ENCODE results near the gene BUD13. TPM values are rescaled to one million over a fixed set of nuclear protein-coding genes. Genes with fewer than 3 reads are reported as not detected.

BUD13 gene
- total RNA-seq, 1 donor from 2014 or later = 11.6 TPM

- no peak for DNase-seq (ENCODE audit: extremely low read depth, low read depth, low spot score)
Observed at GRCh38 chr11:116792869-116793771, 20.3 kb upstream of the BUD13 start.

GRCh38 chr11:116792144-116792868 lies 19.5 kb upstream of the BUD13 start:
- DNase-seq (ENCODE audit: extremely low read depth, low read depth, low spot score) = no peak

- no peak for DNase-seq (ENCODE audit: extremely low read depth, low read depth, low spot score)
Observed at GRCh38 chr11:116791813-116792143, 19.0 kb upstream of the BUD13 start, which contains the start of gene APOA5. TSS of gene APOA5 (minus strand) at chr11:116791879. CDS start at chr11:116791860, 19 bp downstream.

DNA sequence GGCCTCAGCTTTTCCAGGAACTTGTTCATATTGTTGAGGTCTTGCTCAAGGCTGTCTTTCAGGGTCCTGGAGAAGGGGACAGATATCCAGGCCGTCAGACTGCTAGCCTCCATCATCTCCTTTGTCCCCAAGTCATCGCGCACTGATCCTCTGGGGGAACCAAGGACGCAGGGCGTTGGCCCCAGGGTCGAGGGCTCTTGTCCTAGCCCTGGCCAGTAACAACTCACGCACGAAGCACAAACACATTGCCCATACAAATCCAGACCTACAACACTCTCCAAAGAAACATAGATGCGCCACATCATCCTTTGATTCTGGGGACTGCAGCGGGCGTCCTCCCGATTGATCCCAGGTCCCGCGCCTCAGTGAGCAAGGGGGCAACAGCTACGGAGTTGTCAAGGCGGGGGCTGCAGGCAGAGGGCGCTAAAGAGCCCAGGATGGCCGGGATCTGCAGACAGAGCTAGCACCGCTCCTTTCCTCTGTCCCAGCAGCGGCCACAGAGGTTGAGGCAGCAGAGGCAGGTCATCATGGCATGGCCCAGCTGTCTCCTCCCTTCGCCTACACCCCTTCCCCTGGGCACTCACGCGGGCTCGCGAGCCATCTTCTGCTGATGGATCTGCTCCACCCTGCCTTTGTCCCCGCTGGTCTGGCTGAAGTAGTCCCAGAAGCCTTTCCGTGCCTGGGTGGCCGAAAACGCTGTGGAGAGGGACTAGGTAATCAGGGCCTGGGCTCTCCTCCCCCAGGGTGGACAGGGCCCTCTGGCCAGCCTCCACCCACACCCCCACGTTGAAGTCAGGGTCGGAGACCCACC lies 18.4 kb upstream of the BUD13 start:
- no peak for DNase-seq (ENCODE audit: extremely low read depth, low read depth, low spot score)

DNA sequence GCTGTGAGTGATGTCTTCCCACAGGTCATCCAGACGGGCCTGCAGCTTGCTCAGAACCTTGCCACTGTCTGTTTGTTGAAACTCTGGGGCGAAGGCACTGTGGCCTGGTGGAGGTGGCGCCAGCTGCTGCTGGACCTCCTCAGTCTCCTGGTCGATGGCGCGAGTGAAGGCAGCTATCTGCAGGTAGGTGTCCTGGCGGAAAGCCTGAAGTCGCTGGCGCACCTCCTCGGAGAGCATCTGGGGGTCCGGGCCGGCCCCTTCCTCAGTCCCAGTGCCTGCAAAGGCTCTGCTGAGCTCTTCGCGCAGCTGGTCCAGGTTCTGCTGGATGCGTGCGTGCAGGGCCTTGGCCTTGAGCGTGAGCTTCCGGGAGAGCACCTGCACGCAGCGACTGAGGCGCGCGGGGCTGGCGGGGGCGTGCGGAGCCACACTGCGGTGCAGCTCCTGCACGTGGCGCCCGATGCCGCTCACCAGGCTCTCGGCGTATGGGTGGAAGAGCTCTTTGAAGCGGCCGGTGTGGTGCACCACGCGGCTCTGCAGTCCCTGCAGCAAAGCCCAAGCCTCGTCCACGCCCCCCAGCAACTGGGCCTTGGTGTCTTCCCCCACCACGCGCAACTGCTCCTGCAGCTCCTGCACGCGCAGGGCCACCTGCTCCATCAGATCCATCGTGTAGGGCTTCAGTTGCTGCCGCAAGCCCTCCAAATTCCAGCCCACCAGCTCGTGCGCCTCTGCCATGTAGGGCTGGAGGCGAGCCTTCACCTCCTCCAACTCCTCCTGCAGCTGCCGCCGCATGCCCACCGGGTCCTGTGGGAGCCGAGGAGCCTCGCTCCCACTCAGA lies 17.6 kb upstream of the BUD13 start:
- DNase-seq (ENCODE audit: extremely low read depth, low read depth, low spot score) = no peak

GRCh38 chr11:116788975-116789374 lies 16.2 kb upstream of the BUD13 start:
- DNase-seq (ENCODE audit: extremely low read depth, low read depth, low spot score) = no peak

DNA sequence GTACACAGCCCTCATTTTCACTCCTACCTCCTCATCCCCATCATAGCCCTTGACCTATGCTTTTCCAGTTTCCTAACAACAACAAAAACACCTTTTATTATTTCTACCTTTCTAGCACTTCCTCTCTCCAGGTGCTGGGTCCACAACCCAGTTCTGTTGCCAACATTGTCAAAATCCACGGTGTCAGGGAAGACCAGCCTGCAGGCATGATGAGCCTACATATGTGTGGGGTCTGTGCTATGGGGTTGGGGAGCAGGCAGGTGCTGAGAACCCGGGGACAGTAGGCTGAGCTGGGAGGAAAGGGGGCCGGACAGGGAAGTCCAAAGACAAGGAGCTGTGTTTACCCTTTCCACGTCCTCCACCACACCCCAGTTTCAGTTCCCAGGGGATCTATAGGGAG lies 15.7 kb upstream of the BUD13 start:
- DNase-seq (ENCODE audit: extremely low read depth, low read depth, low spot score) = no peak

DNA sequence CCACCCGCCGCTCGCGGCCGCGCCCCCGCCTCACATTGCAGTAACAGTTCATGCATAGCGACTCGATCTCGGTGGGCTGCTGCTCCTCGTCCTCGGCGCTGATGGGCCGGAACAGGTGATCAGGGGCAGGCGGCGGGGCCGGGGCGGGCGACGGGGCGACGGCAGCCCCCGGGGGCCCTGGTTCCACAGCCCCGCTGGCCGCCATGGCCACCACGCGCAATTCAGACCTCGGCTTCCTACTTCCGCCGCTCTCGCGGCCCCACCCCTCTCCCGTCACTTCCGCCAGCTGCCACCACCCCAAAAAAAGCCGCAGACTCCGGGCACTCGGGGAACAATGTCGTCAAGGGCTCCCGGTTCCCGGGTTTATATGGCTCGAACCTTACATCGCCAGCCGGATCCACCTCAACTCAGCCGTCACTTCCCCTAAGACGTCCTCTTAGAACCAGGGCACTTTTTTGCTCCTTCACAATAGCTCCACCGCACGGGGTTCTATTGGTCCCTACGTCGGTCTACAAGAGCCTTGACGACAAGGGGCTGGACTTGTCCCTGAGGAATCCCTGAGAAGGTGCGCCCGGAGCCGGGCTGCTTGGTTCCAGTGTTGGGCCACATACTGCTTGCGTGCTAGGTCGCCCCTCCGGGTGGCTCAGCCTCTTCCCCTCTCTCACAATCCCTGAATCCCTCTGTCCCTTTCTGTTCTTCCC lies 15.1 kb upstream of the BUD13 start, which contains the start of gene ZPR1:
ZPR1 (minus strand) TSS at position 238 of the 701 bp plus-strand sequence; CDS start at position 205, 33 bp downstream.
- DNase-seq (ENCODE audit: extremely low read depth, low read depth, low spot score) = no peak

GRCh38 chr11:116787436-116787785 lies 14.6 kb upstream of the BUD13 start:
- no peak for DNase-seq (ENCODE audit: extremely low read depth, low read depth, low spot score)

DNA sequence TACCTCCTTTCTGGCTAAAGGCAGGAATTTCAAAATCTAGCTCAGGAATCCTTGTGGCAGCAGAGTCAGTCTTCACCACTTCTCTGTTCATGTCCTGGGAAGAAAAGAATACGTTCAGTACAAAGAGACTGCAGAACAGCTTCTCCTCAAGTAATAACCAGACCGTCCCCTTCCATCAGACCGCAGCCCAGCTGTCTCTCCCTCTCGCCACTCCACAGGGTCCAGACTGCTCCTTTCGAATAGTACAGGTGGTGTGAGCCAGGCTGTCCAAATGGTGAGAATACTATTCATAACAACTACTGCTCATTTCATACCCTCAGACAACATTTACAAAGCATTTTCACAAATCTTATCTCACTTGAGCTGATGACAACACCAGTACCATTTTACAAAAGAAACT lies 14.2 kb upstream of the BUD13 start:
- no peak for DNase-seq (ENCODE audit: extremely low read depth, low read depth, low spot score)

DNA sequence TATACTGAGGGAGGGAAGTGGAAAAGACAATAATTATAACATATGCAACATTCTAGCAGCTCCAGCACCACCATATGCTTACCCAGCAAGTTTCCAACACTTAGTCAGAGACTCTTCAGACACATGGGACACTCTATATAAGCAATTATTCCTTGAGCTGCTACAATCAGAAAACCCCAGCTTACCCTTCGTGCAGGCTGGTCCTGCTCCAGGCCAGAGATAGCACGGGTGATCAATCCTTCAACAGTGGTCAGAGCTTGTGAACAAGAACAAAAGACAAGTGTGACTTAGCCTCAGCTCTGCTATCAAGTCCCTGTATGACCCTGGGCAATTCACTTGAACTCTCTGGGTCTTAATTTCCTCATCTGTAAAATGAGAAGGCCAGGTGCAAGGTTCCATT lies 13.5 kb upstream of the BUD13 start:
- no peak for DNase-seq (ENCODE audit: extremely low read depth, low read depth, low spot score)

- no peak for DNase-seq (ENCODE audit: extremely low read depth, low read depth, low spot score)
Observed at GRCh38 chr11:116782728-116783127, 9.9 kb upstream of the BUD13 start.

DNA sequence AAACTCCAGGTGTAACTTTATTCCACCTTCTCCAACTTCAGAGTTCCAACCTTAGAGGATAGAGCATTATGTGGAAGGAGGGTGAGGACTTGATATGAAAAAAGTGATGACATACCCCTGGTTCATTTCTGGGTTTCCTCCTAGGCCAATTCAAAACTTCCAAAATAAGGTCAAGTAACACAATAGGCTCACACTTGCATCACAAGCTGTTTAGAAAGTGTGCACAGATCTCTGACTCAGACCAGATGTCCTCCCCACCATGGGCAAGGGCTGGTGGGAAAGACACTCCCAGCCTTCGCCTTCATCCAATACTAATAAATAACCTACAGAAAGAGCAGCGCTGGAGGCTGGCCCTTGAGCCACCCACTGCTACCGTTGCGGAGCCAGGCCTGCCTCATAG lies 5.8 kb upstream of the BUD13 start:
- DNase-seq (ENCODE audit: extremely low read depth, low read depth, low spot score) = no peak

DNA sequence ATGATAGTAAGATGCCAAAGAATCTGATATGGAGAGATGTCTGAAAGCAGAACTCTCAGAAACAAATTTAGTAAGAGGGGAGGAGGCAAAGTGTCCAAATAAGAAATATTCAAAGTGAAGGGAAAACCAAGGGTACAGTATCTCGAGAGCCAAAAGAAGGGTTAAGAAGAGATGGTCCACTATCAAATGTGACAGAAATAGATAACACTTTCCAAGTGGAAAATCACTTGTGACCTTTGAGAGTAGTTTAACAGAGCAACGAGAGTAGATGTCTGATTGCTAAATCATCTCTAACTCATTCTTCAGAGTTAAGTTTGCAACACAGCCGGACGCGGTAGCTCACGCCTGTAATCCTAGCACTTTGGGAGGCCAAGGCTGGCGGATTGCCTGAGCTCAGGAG lies 4.3 kb upstream of the BUD13 start:
- DNase-seq (ENCODE audit: extremely low read depth, low read depth, low spot score) = no peak

- no peak for DNase-seq (ENCODE audit: extremely low read depth, low read depth, low spot score)
Observed at GRCh38 chr11:116776522-116776984, 3.8 kb upstream of the BUD13 start.

DNA sequence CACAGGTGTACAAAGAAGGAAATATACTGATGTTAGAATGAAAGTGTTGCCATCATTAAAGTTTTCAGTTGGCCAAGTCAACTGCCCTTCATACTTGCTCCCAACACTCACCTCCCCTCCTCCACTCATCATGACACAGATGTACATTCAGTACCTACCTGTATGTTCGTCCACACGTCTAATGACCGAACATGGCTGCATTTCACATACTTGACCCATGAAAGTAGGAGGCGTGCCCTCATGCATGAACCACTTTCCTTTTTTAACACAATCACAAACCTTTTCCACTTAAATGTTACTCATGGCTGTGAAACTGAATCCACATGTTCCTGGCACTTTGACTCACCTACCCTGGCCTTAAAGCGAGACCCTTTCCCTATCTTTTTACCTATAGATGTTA lies 3.2 kb upstream of the BUD13 start:
- DNase-seq (ENCODE audit: extremely low read depth, low read depth, low spot score) = no peak

DNA sequence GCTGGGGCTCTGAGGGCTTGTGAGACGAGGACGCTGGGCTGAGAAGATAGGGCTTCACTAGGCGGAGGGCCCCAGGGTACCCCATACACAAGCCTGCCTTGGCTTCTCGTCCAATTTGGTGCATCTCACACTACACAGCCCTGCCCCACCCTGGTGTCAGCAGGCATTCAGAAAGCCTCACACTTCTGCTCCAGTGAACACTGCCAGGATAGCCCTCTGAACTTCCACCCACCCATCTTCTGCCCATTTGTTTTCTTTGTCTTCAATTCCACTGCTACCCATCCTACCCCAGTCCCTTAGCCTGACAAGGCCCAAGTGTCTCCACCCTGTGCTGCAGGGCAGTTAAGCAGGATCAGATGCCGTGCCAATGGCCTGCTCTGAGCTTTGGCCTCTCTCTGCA lies 1.9 kb upstream of the BUD13 start:
- DNase-seq (ENCODE audit: extremely low read depth, low read depth, low spot score) = no peak

GRCh38 chr11:116773203-116774097 lies 663 bp upstream of the BUD13 start:
- no peak for DNase-seq (ENCODE audit: extremely low read depth, low read depth, low spot score)

GRCh38 chr11:116771935-116772334 lies 852 bp downstream of the BUD13 start:
- no peak for DNase-seq (ENCODE audit: extremely low read depth, low read depth, low spot score)
